Left hindlimb (tissue), 1 donor: ENCODE data around the gene MAP4.
"Not testable (repeated sequence)": the region's sequence is repeated elsewhere in the genome, so short reads cannot be mapped to it uniquely, and the experiment has no call there.

Experiments used
- DNase-seq: peaks from one replicate; pipeline ENCODE4 v3.0.0-alpha.2; 2018

MAP4 gene

GRCh38 chr3:48015431-48016180, 610 bp downstream of the MAP4 start:
- no peak for DNase-seq

DNA sequence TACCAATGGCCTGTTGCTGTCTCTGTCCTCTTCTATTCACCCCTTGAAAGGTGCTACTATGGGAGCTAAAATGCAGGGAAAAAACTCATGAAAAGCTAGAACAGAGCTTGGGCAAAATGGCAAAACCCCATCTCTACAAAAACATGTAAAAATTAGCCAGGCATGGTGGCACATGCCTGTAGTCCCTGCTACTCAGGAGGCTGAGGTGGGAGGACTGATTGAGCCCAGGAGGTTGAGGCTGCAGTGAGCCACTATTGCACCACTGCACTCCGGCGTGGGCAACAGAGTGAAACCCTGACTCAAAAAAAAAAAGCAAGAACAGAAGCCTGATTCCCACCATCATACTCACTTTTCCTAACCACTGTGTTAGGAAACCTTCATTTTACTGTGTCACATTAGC, 1.9 kb downstream of the MAP4 start:
- no peak for DNase-seq

- no peak for DNase-seq
Measured at GRCh38 chr3:48013288-48013980, 2.8 kb downstream of the MAP4 start.

GRCh38 chr3:48012659-48013058, 3.6 kb downstream of the MAP4 start:
- DNase-seq: no peak

DNA sequence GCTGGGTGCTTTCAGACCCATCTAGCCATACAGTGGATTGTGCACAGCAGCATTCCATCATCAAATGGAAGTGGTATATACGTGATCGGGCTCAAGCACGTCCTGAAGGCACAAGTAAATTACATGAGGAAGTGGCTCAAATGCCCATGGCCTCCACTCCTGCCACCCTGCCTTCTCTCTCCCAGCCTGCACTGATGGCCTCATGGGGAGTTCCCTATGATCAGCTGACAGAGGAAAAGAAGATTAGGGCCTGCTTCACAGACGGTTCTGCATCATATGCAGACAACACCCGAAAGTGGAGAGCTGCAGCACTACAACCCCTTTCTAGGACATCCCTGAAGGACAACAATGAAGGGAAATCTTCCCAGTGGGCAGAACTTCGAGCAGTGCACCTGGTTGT, 8.2 kb downstream of the MAP4 start:
- DNase-seq: not testable (repeated sequence)

GRCh38 chr3:48007361-48007760, 8.9 kb downstream of the MAP4 start:
- not testable (repeated sequence) for DNase-seq

DNA sequence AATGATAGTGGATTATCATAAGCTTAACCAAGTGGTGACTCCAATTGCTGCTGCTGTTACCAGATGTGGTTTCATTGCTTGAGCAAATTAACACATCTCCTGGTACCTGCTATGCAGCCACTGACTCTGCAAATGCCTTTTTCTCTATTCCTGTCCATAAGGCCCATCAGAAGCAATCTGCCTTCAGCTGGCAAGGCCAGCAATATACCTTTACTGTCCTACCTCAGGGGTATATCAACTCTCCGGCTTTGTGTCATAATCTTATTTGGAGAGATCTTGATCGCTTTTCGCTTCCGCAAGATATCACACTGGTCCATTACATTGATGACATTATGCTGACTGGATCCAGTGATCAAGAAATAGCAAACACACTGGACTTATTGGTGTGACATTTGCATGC, 9.4 kb downstream of the MAP4 start:
- not testable (repeated sequence) for DNase-seq

DNA sequence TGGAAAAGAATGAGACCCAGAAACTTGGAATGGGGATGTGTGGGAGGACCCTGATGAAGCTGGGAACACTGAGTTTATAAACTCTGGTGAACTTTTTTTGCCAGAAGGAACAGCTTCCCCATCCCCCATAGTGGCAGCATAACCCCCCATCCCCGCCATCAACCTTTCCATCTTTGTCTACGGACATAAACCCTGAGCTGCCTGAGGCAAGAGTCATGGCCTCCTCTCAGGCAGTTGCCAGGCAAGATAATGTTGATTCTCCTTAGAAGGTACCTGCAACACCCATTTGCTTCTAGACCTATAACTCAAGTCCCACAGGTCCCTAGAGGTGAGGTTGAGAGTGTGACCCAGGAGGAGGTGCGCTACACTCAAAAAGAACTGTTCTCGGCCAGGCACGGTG, 11.5 kb downstream of the MAP4 start:
- no peak for DNase-seq

DNA sequence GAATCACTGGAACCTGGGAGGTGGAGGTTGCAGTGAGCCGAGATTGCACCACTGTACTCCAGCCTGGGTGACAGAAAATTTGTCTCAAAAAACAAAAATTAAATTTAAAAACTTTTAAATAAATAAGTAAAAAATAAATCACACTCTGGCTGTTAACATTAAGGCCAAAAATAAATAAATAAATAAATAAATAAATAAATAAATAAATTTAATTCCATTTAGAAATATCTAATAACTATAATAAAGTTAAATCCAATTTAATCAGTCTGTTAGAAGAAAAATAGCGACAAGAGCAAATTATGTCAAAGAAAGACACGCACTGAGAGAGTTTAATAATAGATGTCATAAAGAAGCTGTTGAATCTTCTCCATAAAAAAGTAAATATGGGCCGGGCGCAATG, 13.4 kb downstream of the MAP4 start:
- DNase-seq: no peak

- DNase-seq: no peak
Measured at GRCh38 chr3:48001991-48002390, 14.2 kb downstream of the MAP4 start.

DNA sequence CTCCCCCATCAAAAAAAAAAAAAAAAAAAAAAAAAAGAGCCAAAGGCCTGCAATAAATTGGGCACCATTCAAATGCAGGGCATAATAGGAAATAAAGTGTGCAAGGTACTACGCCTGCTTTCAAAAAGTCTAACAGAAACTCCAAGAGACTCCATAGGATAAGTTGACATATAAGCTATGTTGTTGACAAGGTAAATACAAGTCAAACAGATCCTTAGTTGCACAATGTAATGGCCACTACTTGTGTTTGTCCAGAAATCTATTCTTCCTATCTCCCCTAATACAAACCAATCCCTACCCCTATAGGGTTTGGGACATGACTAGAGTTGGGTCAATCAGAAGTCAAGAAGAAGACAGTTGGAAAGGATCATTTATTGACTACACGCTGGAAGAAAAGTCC, 16.0 kb downstream of the MAP4 start:
- no peak for DNase-seq

GRCh38 chr3:47996440-47996839, 19.8 kb downstream of the MAP4 start:
- no peak for DNase-seq

GRCh38 chr3:47994180-47994579, 22.0 kb downstream of the MAP4 start:
- DNase-seq: no peak

- DNase-seq: no peak
Measured at GRCh38 chr3:47991341-47991740, 24.9 kb downstream of the MAP4 start.

DNA sequence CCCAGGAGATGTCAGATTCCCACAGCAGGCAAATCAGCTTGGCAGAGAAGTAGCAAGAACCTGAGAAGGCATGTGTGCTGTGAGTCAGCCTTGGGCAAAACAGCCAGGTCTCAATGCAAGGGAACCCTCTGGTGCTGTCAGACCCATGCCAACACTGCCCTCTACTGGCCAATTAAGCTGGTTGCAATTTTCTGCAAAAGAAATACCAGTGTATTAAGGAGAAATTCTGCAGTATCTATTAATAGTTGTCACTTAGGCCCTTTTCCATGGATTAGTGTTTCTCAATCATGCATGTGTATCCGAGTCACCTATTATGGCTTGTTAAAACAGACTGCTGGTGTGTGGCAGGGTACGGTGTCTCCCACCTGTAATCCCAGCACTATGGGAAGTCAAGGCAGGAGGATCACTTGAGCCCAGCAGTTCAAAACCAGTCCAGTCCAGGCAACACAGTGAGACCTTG, 26.2 kb downstream of the MAP4 start:
- DNase-seq: peak; percentile 74

DNA sequence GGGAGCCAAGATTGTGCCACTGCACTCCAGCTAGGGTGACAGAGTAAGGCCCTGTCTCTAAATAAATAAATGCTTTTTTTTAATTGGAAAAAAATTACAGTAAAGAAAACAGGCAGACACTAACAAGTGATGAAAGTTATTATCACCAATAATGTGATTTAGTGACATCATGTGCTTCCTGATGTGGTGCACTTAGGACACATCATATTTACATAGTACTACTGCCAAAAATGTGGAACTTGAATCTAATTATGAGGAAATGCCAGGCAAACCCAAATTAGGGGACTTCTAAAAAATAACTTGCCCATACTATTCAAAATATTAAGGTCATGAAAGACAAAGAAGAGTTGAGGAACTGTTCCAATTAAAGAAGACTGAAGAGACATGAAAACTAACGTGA, 30.8 kb downstream of the MAP4 start:
- DNase-seq: no peak

- DNase-seq: no peak
Measured at GRCh38 chr3:47984075-47984728, 32.0 kb downstream of the MAP4 start.

GRCh38 chr3:47980795-47981194, 35.4 kb downstream of the MAP4 start:
- no peak for DNase-seq

GRCh38 chr3:47979070-47979469, 37.1 kb downstream of the MAP4 start:
- DNase-seq: no peak

DNA sequence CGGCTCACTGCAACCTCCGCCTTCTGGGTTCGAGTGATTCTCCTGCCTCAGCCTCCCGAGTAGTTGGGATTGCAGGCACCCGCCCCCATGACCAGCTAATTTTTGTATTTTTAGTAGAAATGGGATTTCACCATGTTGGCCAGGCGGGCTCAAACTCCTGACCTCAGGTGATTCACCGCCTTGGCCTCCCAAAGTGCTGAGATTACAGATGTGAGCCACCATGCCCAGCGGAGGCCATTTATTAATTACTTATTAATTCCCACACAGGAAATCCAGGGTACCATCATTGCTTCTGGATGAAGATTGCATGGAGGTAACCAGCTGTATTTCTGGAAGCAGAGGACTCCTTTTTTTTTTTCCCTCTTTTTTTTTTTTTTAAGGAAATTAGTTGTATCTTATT, 37.8 kb downstream of the MAP4 start:
- no peak for DNase-seq

DNA sequence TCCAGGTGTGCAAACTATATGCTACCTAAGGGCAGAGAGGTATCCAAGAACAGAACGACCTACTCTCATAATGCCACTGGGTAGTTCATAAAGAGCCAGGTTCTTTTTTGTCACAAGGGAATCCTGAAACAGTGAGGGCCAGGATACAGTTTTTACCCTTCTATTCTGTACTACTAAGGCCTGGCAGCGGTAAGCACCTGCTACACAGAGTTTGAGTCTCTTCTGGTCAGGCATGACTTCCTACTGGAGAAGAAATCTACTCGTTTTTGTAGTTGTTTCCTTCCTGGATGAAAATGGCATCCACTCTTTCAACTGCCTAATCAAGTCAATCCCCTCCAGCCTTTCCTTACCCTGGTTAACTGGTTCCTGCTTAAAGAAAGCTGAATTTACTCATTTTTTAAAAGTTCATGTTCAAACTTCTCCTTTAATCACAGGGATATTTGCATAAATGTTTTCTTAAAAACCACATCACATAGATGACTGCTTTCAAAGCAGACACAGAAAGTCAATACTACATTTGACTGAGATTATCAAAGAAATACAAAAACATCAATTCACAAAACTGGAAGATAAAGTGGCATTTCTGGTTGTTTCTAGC, 40.0 kb downstream of the MAP4 start:
- no peak for DNase-seq

DNA sequence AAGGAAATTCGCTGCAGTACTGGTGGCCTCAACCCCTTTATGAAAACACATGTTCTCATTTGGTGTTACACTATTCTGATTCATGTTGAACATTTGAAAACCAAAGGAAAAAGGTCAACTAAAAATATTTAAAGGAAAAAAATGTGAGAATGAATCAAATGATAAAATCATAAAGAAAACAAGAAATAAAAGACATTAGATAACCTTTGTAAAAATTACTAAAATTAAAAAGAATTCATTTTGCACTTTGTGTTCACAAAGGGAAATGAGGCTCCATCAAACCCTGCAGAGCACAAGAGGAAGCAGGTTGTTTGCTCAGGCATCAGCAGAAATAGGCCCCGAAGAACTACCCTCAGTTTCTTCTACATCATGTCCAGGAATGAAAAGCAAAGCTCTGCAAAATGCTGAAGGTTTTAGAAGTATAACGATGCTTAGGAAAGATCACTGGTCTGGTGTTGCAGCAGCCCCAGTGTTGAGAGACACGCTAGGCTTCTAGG, 41.2 kb downstream of the MAP4 start:
- no peak for DNase-seq

GRCh38 chr3:47971081-47971480, 45.1 kb downstream of the MAP4 start:
- DNase-seq: no peak
